K562 (cell line): ENCODE data around the gene ZSCAN25. TPM values are rescaled to one million over a fixed set of nuclear protein-coding genes. Genes with fewer than 3 reads are reported as not detected.

Source experiments
- ATAC-seq: fragments of 200-7000 bp; cut with Tn5 transposase; 3 replicates; pipeline ENCODE4 v1.9.1; 2020; ENCODE audit warnings: moderate library complexity
- Bru-seq: library from RNA; stranded (reverse); fragments of 400-500 nt; gene quantifications from one replicate; lab custom pipeline; 2021; lab: Mats Ljungman, UMichigan
- BruChase-seq, 2 experiments: library from RNA; stranded (reverse); fragments of 400-500 nt; gene quantifications; one replicate each; lab custom pipeline; 2021; lab: Mats Ljungman, UMichigan
- BruUV-seq: library from RNA; stranded (reverse); fragments of 400-500 nt; replicated peaks from 2 replicates; lab custom pipeline; 2021; lab: Mats Ljungman, UMichigan
- CTCF ChIA-PET: fragments of 300-600 bp; formaldehyde crosslinking; extraction: SDS; loops from one replicate; lab custom pipeline; 2021; ENCODE audit warnings: low intra/inter-chr PET ratio; lab: Yijun Ruan, JAX
- POLR2A ChIA-PET: fragments of 300-600, 350-650 bp; sonication (Branson Sonifier 250); formaldehyde crosslinking; extraction: SDS; loops from one replicate; lab custom pipeline; 2021; ENCODE audit warnings: antibody characterized with exemption, inconsistent platforms; lab: Yijun Ruan, JAX
- DNase-seq, 4 experiments: peaks; one replicate each; pipeline versions ENCODE4 v3.0.0 to v3.0.0-alpha.2; 2011 to 2018; ENCODE audit warnings: low spot score in 3 of 4, mixed read lengths in 3 of 4; ENCODE audit errors: extremely low read depth in 1 of 4
- FAIRE-seq: peaks from 2 replicates; lab custom pipeline; 2011; peaks lifted over from hg19 to GRCh38; lab: Jason Lieb, UNC
- H2AFZ ChIP-seq: 2 replicates; pipeline ENCODE4 v1.6.0; 2011; ENCODE audit warnings: low read depth, low read length, control low read depth, inconsistent platforms
- H3K27ac ChIP-seq: fragments of 200-600 bp; 3 replicates; pipeline ENCODE4 v1.8.0; 2011; ENCODE audit warnings: low read depth, mild to moderate bottlenecking, control low read depth, inconsistent platforms, low read length, moderate library complexity, mixed read lengths; ENCODE audit errors: extremely low read depth
- H3K27me3 ChIP-seq, 2 experiments: fragments of 300-600 bp in 1 of 2; 2 replicates in 1 of 2; 3 replicates in 1 of 2; pipeline versions ENCODE4 v1.6.0 to v1.8.0; 2011; ENCODE audit warnings: inconsistent platforms in 2 of 2, low read length in 2 of 2, mild to moderate bottlenecking in 1 of 2, mixed read lengths in 1 of 2, moderate library complexity in 1 of 2; ENCODE audit not compliant: control insufficient read depth in 2 of 2, insufficient read depth in 2 of 2
- H3K36me3 ChIP-seq: fragments of 300-600 bp; 3 replicates; pipeline ENCODE4 v1.8.0; 2011; ENCODE audit warnings: mild to moderate bottlenecking, low read length, inconsistent platforms; ENCODE audit not compliant: control insufficient read depth, insufficient read depth
- H3K4me1 ChIP-seq, 2 experiments: fragments of 200-600 bp in 1 of 2; replicated peaks in 1 of 2; 2 replicates in 1 of 2; 3 replicates in 1 of 2; pipeline versions ENCODE4 v1.5.1 to v1.8.0; 2011; ENCODE audit warnings: inconsistent platforms in 2 of 2, low read length in 2 of 2, mild to moderate bottlenecking in 1 of 2, mixed read lengths in 1 of 2, moderate library complexity in 1 of 2; ENCODE audit not compliant: control insufficient read depth in 2 of 2, insufficient read depth in 2 of 2
- H3K4me2 ChIP-seq: 2 replicates; pipeline ENCODE4 v1.6.1; 2011; ENCODE audit warnings: low read length, control low read depth, inconsistent platforms, mixed read lengths; ENCODE audit not compliant: insufficient read depth
- H3K4me3 ChIP-seq: fragments of 200-600 bp; sonication (generic), shearing (Covaris generic); 2 replicates; pipeline ENCODE4 v1.5.1; 2016; ENCODE audit warnings: control low read depth, inconsistent platforms
- H3K79me2 ChIP-seq: fragments of 200-600 bp; 3 replicates; pipeline ENCODE4 v1.8.0; 2011; ENCODE audit warnings: low read length, inconsistent platforms; ENCODE audit not compliant: control insufficient read depth, insufficient read depth
- H3K9ac ChIP-seq, 2 experiments: 2 replicates each; pipeline versions ENCODE4 v1.6.0 to v1.6.1; 2011; ENCODE audit warnings: low read depth in 2 of 2, low read length in 2 of 2, control low read depth in 1 of 2, inconsistent platforms in 1 of 2, mild to moderate bottlenecking in 1 of 2, mixed read lengths in 1 of 2; ENCODE audit not compliant: insufficient read depth in 1 of 2
- H3K9me1 ChIP-seq: one replicate; pipeline ENCODE4 v1.6.0; 2011; ENCODE audit warnings: inconsistent platforms, mild to moderate bottlenecking, low read length, moderate library complexity; ENCODE audit not compliant: control insufficient read depth, insufficient read depth
- H3K9me3 ChIP-seq: replicated peaks from 2 replicates; pipeline ENCODE4 v1.5.1; 2011; ENCODE audit warnings: low read depth, low read length, inconsistent platforms; ENCODE audit not compliant: control insufficient read depth, insufficient read depth
- H4K20me1 ChIP-seq: replicated peaks from 2 replicates; pipeline ENCODE4 v1.6.1; 2011; ENCODE audit warnings: low read length, inconsistent platforms, mixed read lengths; ENCODE audit not compliant: control insufficient read depth, insufficient read depth
- CREB3 ChIP-seq: fragments of 450-650 bp; conservative IDR thresholded peaks from 2 replicates; pipeline ENCODE4 v1.6.1; 2016; ENCODE audit warnings: missing genetic modification characterization, low read depth, mild to moderate bottlenecking, missing compliant biosample characterization, moderate library complexity
- GTF2B ChIP-seq: IDR thresholded peaks from 2 replicates; pipeline ENCODE4 v1.6.1; 2011; ENCODE audit not compliant: insufficient read length; ENCODE audit errors: extremely low read depth
- HNRNPUL1 ChIP-seq: fragments of 200-400 bp; formaldehyde crosslinking; IDR thresholded peaks from 2 replicates; pipeline ENCODE4 v1.6.1; 2017; ENCODE audit warnings: low read length
- IFI16 ChIP-seq: fragments of 250-450 bp; sonication (Bioruptor Pico); IDR thresholded peaks from 2 replicates; pipeline ENCODE4 v2.1.2; 2022; ENCODE audit warnings: mild to moderate bottlenecking, inconsistent platforms
- KDM4B ChIP-seq, 2 experiments: fragments of 450-650 bp in 1 of 2; sonication (generic) in 1 of 2; IDR thresholded peaks; 2 replicates each; pipeline ENCODE4 v1.6.1; 2016 to 2017; ENCODE audit warnings: borderline replicate concordance in 2 of 2, antibody characterized with exemption in 1 of 2, low read depth in 1 of 2, mild to moderate bottlenecking in 1 of 2
- NCOA4 ChIP-seq: fragments of 450-650 bp; IDR thresholded peaks from 2 replicates; pipeline ENCODE4 v1.6.1; 2018; ENCODE audit warnings: mild to moderate bottlenecking; ENCODE audit not compliant: partially characterized antibody
- OTX1 ChIP-seq: fragments of 450-650 bp; formaldehyde crosslinking; IDR thresholded peaks from 2 replicates; pipeline ENCODE4 v1.4.0; 2022; ENCODE audit warnings: mild to moderate bottlenecking
- SMARCB1 ChIP-seq: IDR thresholded peaks from 2 replicates; pipeline ENCODE4 v1.6.1; 2011; ENCODE audit warnings: improper control_type of control experiment, low read depth; ENCODE audit not compliant: insufficient read length
- TBP ChIP-seq: optimal IDR thresholded peaks from 2 replicates; pipeline ENCODE3; 2011; ENCODE audit warnings: low read depth, low read length, improper control_type of control experiment
- ZBED1 ChIP-seq: IDR thresholded peaks from 2 replicates; pipeline ENCODE4 v1.6.1; 2014
- ZBTB2 ChIP-seq: fragments of 450-650 bp; IDR thresholded peaks from 2 replicates; pipeline ENCODE4 v1.6.1; 2016; ENCODE audit warnings: antibody characterized with exemption
- ZZZ3 ChIP-seq: fragments of 450-650 bp; IDR thresholded peaks from 2 replicates; pipeline ENCODE4 v1.6.1; 2016; ENCODE audit warnings: antibody characterized with exemption, mild to moderate bottlenecking, moderate library complexity
- WGBS: fragments of 100-300 bp; shearing (Covaris generic); methylation state at CpG from one replicate; pipeline ENCODE4 v1.1.6; 2016; ENCODE audit warnings: low coverage, mixed read lengths; ENCODE audit not compliant: insufficient coverage; ENCODE audit errors: missing lambda C conversion rate; 5-methylcytosine and 5-hydroxymethylcytosine counted together
- in situ Hi-C: fragments of 300-500 bp; cut with MboI; formaldehyde crosslinking; loops from 4 replicates; pipeline ENCODE4 v1.15.0; 2018; ENCODE audit warnings: inconsistent platforms, mixed read lengths
- intact Hi-C: fragments of 100-400 bp; cut with micrococcal nuclease; formaldehyde crosslinking; loops from 2 replicates; pipeline ENCODE4 v1.14.2; 2022
- long read RNA-seq, 3 experiments: library from polyadenylated mRNA in 2 of 3; library from RNA in 1 of 3; unstranded in 2 of 3; stranded (forward) in 1 of 3; transcript quantifications; one replicate each; pipeline ENCODE4 v2.0.0, GENCODE V29; 2019 to 2022
- polyA minus RNA-seq, 3 experiments: library from RNA; depleted of rRNA, polyadenylated mRNA; stranded (reverse); fragments of >200 nt; gene quantifications; 2 replicates each; pipeline ENCODE4 v1.2.3, GENCODE V29; 2011
- polyA plus RNA-seq, 8 experiments: library from polyadenylated mRNA; depleted of rRNA in 4 of 8; stranded (reverse) in 5 of 8; unstranded in 3 of 8; fragments of >200 nt; fragmentation: Nextera tagmentation in 2 of 8; fragmentation: Illumina TruSeq in 1 of 8; extraction: Ambion mirVana in 2 of 8; extraction: Trizol in 1 of 8; gene quantifications; 2 replicates each; pipeline versions ENCODE4 v1.2.1 to v1.2.3, GENCODE V29; 2011 to 2014; ENCODE audit warnings: inconsistent platforms in 1 of 8, missing spikeins in 1 of 8
- total RNA-seq, 7 experiments: library from RNA; depleted of rRNA in 6 of 7; stranded (reverse); fragments of >200 nt in 6 of 7; fragmentation: Illumina TruSeq in 2 of 7; extraction: Trizol in 2 of 7; gene quantifications; 2 replicates each; pipeline versions ENCODE4 v1.2.1 to v1.2.3, GENCODE V29; 2011 to 2021; ENCODE audit warnings: low replicate concordance in 1 of 7

ZSCAN25 gene
- 45.6 and 57.6 TPM in 2 replicates for total RNA-seq (2011; cell fraction: chromatin; rRNA removed; ENCODE audit: low replicate concordance)
- total RNA-seq (2011; cell fraction: nucleolus; rRNA removed) = 32.4 and 33.2 TPM in 2 replicates
- 42.8 and 45.6 TPM in 2 replicates for total RNA-seq (2011; cell fraction: nucleoplasm; rRNA removed)
- total RNA-seq (2014; rRNA removed) (13.7 and 16.9 TPM in 2 replicates), total RNA-seq (2014; rRNA removed; fragmentation: Illumina TruSeq; extraction: Trizol) (11.0 and 12.8 TPM in 2 replicates), total RNA-seq (2015; rRNA removed; fragmentation: Illumina TruSeq; extraction: Trizol) (14.4 and 15.9 TPM in 2 replicates), total RNA-seq (2021) (15.7 and 18.4 TPM in 2 replicates), polyA plus RNA-seq (2011; rRNA removed) (10.5 and 14.2 TPM in 2 replicates), polyA plus RNA-seq (2014; fragmentation: Illumina TruSeq; extraction: Trizol) (11.7 and 12.0 TPM in 2 replicates), polyA plus RNA-seq (2014; fragmentation: Nextera tagmentation; extraction: Ambion mirVana) (1 to 10 TPM in 1 of 2 experiments, under 1 TPM in 1; 0.94 to 1.1 TPM), polyA plus RNA-seq (2014; rRNA removed) (12.2 and 18.5 TPM in 2 replicates), polyA minus RNA-seq (2011; rRNA and poly(A)+ RNA removed) (19.5 and 22.0 TPM in 2 replicates), Bru-seq, nascent RNA (percentile 87 among the genes with signal in this experiment), BruChase-seq, experiment 1, labeled RNA remaining after a 2-hour chase (percentile 89 among the genes with signal in this experiment), BruChase-seq, experiment 2, labeled RNA remaining after a 6-hour chase (percentile 89 among the genes with signal in this experiment)
- 8.9 and 10.6 TPM in 2 replicates for polyA plus RNA-seq (2011; cell fraction: cytosol; rRNA removed)
- 16.5 and 25.1 TPM in 2 replicates for polyA plus RNA-seq (2011; cell fraction: nucleus; rRNA removed)
- polyA plus RNA-seq (2012) = 10.0 and 11.0 TPM in 2 replicates
- polyA minus RNA-seq (2011; cell fraction: cytosol; rRNA and poly(A)+ RNA removed) = 6.7 and 10.3 TPM in 2 replicates
- 14.4 and 16.6 TPM in 2 replicates for polyA minus RNA-seq (2011; cell fraction: nucleus; rRNA and poly(A)+ RNA removed)
- long read RNA-seq, experiment 1, full-length matches to known transcripts = 2 of 22 reads
- long read RNA-seq, experiment 1, partial matches to known transcripts = 4 of 22 reads
- long read RNA-seq, experiment 1, other reads (novel, unspliced or antisense) = 16 of 22 reads
- long read RNA-seq, experiment 2, partial matches to known transcripts = 6 of 18 reads
- long read RNA-seq, experiment 2, other reads (novel, unspliced or antisense) = 12 of 18 reads
- long read RNA-seq, experiment 3, partial matches to known transcripts = 1 of 6 reads
- long read RNA-seq, experiment 3, other reads (novel, unspliced or antisense) = 5 of 6 reads

- ChIA-PET POLR2A (interaction anchor here (0.6 to 3.5 kb wide), 14 partner anchors 10 to 625 kb away, joined by 3 to 29 read pairs (median 4); partner anchors contain the start of genes TMEM225B, TRIM4, ZKSCAN5 and ZNF655), CTCF (no interaction called here)
- peaks cover 9 to 20% of the 10 kb centered on the region in 2 experiments; a peak in 4 of 5 replicates for H3K4me1 ChIP-seq
- BruUV-seq = no TSS peak
- no peaks in the 10 kb centered on the region for H3K9me1 ChIP-seq
- ATAC-seq (peak; percentile 97), FAIRE-seq (peak; percentile 97), DNase-seq (peak; percentile 96 to 98 (median 96))
- in situ Hi-C loops (no loop called here), intact Hi-C loops (loop anchor here (1.0 to 2.0 kb wide), 3 partner anchors 58 to 110 kb away; partner anchors contain the start of gene ZNF655)
- WGBS = under 1% methylated on average over 59 of the region's 60 CpGs
- H4K20me1 ChIP-seq = peaks cover 5% of the 10 kb centered on the region; the same call in 1 of the 2 replicates
- peak within 1 kb of the TSS; percentile 84 for H3K4me3 ChIP-seq
- peaks cover 37% of the 10 kb centered on the region for H3K36me3 ChIP-seq
- peak within 1 kb of the TSS; percentile 98 for H3K4me2 ChIP-seq
- H2AFZ ChIP-seq = peak within 1 kb of the TSS; percentile 100
- H3K27ac ChIP-seq = peak within 1 kb of the TSS; percentile 85
- peaks cover 16% of the 10 kb centered on the region for H3K79me2 ChIP-seq
- H3K9ac ChIP-seq = peak within 1 kb of the TSS; percentile 91 to 100
- H3K9me3 ChIP-seq = peaks cover 3% of the 10 kb centered on the region; the same call in 1 of the 2 replicates
- H3K27me3 ChIP-seq = peaks cover 0 to 2% of the 10 kb centered on the region in 2 experiments; a peak in 1 of 5 replicates
- TF ChIP-seq KDM4B (IDR thresholded peaks at IDR 0.05; ENCODE audit: borderline replicate concordance in 2 of 2, low read depth in 1 of 2) = peak in 1 of 2 experiments; percentile 99; a peak in 2 of 4 replicates
- peak; percentile 86 for TF ChIP-seq ZBTB2
- no peak; the same call in 1 of the 2 replicates for TF ChIP-seq ZBED1
- TF ChIP-seq IFI16 (CRISPR knock-in tag) = no peak
- peak; percentile 95 for TF ChIP-seq ZZZ3
- TF ChIP-seq OTX1 (CRISPR knock-in tag) = no peak; the same call in none of the 2 replicates
- no peak for TF ChIP-seq HNRNPUL1
- TF ChIP-seq SMARCB1 = no peak
- no peak for TF ChIP-seq GTF2B
- TF ChIP-seq CREB3 (tag) = no peak; the same call in 1 of the 2 replicates
- TF ChIP-seq TBP = peak; percentile 84
- peak; percentile 57 for TF ChIP-seq NCOA4
Measured at GRCh38 chr7:99616359-99617191, at the start of gene ZSCAN25. ZSCAN25 (plus strand) TSS chr7:99616946; CDS start chr7:99619607, 2,661 bp downstream.
